NCI-H2171 (cell line): ENCODE measurements around the gene ASIC2.

Source experiments
- DNase-seq: peaks from one replicate; lab custom pipeline; 2025; lab: John Stamatoyannopoulos, UW

The ASIC2 gene

DNA sequence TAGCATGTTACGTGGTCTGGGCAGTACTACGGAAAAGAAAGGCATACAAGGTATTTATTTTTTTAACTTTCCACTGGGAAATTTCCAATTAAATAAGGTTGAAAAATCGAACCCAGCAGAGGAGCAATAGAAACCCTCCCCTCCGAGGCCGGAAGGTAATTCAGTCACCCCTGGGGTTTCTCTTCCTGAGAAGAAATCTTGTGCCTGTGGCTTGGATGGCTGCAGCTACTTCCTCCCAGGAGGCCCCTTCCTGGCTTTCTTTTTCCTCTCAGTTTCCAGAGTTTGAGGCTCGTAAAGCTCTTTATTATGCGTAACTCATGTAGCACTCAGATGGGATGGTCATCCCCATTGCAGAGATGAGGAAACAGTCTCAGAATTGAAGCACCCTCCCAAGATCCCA is 140.3 kb downstream of the ASIC2 start:
- DNase-seq = no peak

DNA sequence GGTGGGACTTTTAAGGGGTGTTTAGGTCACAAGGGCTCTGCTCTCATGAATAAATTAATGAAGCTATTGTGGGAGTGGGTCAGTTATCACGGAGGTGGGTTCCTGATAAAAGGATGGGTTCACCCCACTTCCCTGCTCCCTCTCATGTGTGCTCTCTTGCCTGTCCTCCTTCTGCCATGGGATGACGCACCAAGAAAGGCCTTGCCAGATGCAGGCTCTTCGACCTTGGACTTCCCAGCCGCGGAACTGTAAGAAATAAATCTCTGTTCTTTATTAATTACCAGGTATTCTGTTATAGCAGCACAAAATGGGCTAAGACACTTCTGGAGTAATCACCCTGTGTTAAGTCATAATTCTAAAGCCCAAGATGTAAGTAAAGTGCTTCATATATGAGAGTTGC is 141.5 kb downstream of the ASIC2 start:
- DNase-seq = no peak

- no peak for DNase-seq
Measured at GRCh38 chr17:33145941-33146340, 147.2 kb downstream of the ASIC2 start.

GRCh38 chr17:33144837-33145236 is 148.3 kb downstream of the ASIC2 start:
- DNase-seq = no peak

DNA sequence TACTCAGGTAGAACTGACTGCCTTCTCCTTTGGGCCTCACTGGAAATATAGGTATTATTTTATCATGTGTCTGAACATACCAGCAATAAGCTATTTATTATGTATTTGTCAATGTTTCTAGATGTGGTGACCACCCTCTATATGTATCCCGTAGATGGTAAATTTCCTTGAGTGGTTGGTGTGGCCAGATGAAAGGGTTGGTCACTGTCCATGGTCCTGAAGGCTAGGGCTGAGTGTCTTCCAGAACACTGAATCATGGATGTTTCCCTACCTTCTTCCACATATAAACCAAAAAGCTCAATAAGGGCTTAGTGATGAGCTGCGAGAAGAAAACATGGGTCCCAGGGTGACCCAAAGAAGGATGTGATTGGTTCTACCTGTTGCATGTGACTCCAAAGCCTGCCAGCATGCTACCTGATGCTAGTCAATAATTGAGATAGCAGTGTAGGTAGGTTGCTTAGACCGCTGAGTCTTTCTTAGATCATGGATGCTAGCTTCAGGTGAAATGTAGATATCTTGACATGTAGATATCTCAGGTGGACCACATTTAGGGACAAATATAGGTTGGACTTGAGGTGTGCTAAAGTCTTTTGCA is 150.3 kb downstream of the ASIC2 start:
- DNase-seq = no peak

DNA sequence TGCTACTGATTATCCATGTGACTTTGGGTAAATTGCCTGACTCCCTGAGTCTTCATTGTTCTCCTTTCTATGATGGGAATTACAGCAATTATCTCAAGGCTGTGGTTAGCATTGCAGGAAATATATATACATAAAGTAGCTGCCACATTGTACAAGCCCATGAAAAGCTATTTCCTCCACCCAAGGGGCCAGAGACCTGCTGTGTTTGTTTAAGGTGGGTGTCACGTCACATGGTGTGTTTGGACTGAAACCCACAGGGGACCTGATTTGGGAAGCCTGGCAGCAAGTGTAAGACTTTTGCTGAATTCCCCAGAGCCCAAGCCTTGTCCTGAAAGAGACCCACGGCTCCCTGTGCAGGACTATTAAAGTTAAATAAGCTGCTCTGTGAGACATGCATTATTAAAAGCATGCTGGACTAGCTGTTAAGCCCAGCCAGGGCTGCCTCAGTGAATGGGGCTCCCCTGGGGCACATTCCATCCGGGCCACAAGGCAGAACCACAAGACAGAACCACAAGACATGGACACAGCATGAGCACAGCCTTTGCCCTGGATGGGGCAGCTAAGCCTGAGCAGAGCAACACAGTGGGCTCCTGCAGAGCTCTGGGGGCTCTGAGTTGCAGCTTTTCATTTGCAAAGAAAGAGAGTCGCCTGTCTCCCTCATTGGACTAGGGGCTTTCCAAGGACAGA is 152.5 kb downstream of the ASIC2 start:
- no peak for DNase-seq

DNA sequence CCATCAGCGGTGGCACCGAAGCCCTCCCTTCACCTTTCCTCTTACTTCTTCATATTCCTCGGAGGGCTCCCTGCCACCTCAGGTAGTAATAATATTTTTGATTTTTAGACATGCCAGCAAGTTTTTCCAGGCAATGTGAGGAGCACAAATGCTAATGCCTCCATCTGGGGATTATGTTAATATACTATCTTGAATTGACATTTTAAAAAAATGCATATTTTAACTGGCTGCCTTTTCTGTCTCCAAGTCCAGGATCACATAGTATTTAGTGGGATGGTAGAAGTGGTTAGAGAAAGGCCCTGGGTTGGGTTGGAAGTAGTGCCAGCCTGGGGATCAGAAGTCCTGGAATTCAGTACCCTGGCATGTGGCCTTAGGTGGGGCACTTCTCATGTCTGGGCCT is 154.5 kb downstream of the ASIC2 start:
- DNase-seq = no peak

DNA sequence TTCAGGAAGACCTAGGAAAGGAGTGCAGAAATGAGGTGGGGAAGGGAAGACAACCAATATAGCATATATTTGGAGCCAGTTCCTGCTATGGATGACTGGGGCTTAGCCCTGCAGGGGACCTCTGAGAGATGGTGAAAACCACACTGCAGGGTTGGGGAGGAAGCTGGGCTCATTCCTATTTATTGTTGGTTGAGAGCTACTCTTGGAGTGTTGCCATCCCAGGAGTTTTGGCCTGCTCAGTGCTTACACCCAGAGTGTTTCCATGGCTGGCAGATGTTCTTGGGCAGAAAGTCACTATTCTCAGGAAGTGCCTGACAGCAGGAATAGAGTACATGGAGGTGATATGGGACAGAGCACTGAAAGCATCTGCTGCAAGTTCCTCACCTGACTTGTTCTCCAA is 155.7 kb downstream of the ASIC2 start:
- no peak for DNase-seq

DNA sequence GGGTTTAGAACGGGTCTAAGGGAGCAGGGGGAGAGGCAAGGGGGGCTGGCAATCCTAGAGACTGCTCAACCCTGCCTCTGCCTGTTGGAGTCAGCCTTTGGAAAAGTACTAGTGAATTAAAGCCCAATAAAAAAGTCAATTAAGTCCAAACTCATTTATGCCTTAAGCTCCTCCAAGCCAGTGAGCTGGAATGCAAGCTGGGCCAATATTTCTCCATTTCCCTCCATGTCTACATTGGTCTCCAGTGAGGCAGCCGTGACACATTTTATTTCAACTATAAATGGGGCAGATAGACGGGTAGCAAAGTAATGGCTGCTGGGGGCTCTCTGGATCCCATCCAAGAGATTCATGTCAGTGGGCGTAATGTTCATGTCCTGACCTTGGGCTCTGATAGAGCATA is 157.4 kb downstream of the ASIC2 start:
- no peak for DNase-seq

DNA sequence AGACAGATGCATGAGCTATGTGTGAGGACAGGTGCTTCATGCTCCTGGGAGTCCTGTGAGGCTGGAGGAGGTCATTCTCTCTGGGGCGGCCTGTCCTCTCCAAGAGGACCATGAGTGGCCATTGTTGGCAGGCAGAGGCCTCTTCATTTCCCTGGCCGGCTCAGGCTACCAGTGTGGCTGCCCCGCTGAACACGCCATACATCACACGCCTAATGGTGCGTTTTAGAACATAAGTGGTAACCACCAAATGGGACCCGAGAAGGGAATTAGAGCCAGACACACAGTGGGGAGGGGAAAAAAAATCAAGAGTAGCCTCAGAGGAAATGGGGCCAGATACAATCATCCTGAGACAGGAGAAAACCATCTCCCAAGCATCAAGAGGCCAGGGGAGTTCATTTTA is 161.5 kb downstream of the ASIC2 start:
- no peak for DNase-seq

DNA sequence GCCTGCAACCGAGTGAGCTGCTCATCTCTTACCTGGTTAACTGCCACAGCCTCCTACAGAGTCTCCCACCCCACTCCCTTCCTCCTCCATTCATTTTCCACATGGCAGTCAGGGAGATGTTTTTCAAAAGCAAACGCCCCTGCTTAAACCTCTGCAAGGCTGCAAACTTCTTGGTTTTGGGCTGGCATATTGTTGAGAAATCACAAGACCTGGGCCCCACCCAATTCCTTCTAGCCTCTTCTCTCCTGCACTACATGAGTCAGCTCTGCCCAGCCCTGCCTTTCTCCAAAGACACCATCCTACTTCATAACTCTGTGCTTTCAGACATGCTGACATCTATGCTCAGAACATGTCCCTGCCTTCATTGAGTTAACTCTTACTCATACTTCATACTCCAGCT is 165.4 kb downstream of the ASIC2 start:
- no peak for DNase-seq

DNA sequence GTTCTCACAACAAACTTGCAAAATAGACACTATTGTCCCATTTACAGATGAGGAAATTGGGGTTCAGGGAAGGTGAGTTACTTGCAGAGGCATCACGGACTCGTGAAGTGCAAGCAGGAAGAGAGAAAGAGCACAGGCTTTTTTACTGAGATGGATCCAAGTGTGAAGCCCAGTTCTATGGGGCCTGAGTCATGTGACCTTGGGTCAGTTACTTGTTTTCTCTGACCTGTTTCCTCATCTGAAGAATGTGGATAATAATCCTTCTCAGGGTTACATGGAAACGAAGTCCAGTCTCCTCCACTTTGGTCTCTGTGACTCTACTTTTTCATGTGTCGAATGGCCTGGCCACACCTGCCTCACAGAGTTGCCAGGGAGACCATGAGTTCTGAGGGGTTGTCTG is 167.0 kb downstream of the ASIC2 start:
- DNase-seq = no peak

DNA sequence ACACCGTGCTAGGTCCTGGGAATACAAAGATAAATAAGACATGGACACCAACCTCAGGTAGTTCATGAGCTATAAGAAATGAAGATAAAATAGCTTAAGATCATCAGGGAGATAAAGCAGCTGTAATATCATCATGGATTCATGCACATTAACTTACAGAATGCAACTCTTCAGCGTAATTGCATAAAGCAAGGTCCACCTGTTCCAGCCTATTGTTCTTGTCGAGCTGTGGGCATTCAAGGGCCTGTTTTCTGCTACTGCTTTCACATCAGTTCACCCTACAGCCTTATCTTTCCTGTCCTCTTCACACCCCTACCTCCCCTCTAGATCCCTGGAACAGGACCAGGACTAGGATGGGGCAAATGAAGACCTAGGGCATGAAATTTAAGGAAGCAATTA is 167.5 kb downstream of the ASIC2 start:
- no peak for DNase-seq

- DNase-seq = no peak
Measured at GRCh38 chr17:33124871-33125551, 168.1 kb downstream of the ASIC2 start.

DNA sequence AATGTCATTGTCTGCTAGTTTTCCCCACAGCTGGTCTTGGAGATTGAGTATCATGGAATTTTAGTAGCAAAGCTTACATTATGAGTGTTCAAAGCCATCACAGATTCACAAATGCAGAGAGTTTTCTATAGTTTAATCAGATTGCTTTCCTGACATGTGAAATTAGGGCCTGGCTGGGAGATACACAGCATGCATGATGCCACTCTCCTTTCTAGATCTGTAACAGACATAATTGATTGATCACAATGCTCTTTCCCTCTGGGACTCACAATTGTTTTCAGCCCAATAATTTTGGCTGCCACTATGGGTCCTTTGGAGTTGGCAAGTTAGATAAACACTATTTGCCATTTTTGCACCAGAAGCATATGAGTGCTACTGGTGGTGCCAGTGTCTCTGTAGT is 168.9 kb downstream of the ASIC2 start:
- DNase-seq = no peak

DNA sequence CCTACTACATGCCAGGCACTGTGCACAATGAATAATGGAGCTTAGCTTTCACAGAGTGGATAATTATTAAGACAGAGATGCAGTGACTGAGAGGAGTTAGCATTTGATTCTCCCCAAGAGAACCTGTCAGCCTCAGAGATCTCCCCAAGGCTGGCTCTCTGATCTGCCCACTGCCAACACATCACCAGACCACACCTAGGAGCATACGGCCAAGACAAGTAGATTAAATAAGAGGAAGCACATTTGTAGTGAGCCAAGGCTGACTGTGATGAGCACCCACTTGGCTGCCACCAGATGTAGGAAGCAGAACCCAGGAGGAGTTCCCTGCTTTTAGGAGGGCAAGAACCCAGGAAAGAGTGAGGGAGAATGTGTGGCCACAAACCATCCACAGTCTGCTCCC is 171.3 kb downstream of the ASIC2 start:
- DNase-seq = no peak

DNA sequence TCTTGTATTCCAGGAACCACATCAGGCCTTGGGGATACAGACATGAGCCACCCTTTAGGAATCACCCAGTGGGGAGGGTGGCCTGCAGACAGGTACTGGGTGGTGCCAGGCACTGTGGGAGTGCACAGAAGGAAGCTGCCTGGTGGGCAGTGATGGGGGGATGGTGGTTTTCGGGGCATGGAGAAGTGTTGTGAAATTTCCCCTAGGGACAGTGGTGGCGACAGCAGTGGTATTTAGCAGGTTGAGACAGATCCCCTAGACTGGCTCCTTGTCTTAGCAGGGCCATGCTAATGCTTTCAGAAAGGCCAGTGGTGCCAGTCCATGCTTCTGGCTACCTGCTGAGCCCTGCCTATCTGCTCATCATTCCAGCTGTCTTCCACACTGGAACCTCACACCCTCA is 171.8 kb downstream of the ASIC2 start:
- no peak for DNase-seq

- DNase-seq = no peak
Measured at GRCh38 chr17:33120103-33120502, 173.0 kb downstream of the ASIC2 start.

- DNase-seq = no peak
Measured at GRCh38 chr17:33118391-33119075, 174.6 kb downstream of the ASIC2 start.

DNA sequence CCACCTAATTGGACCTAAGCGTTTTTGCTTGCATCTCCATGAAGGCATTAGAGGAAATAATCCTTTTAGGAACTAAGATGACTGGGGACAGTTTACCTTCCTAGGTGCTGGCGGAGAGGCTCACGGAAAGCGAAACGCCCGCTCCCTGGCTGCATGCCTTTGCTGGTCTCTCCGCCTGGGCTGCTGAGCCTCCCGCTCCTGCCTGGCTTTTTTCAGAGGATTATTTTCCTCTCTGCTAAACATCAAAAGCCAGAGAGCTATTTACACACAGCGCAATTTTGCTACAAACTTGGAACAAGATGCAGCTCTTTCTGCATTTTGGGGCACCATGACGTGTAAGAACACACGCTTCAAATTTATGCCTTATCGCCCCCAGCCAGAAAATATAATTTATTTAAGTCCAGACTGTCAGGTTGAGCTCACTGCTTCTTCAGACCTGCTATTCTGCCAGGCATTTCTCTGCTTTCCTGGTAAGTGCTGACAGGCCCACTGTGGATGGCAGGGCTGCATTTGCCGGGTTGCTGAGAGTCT is 177.0 kb downstream of the ASIC2 start:
- DNase-seq = no peak

DNA sequence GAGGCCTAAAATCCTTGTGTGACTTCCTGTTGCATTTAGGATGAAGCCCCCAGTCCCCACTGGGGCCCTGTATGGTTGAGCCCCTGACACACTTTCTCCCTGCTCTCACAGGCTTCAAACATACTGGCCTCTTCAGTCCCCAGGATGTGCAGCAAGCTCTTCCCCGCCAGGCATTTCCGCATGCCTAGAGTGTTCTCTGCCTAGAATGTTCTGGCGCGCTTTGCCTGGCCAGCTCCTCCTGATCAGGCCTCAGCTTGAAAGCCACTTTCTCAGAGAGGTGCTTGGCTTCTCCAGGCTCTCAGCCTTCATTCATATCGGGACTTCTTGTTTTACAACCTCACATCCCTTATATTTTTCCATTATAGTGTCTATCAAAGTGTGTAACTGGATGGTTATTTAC is 177.7 kb downstream of the ASIC2 start:
- DNase-seq = no peak

DNA sequence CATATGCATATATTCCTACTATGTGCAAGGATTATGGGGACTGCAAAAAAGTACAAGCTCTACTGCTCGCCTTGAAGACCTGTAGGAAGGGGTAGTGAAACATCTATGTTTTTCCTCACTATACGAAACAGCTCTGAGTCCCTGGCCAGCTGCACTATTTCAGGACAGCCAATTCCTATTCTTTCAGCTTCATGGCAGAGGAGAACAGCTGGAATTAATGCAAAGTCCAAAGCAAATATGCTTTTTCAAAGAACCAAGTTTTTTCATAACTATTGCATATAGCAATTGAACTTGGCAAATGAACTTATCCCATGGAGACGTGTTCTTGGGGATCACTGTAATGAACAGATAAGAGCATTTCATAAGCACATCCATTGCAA is 179.1 kb downstream of the ASIC2 start:
- DNase-seq = no peak
